ENCODE data around the gene TYMS.

The TYMS gene

GRCh38 chr18:649341-649740 lies 8.1 kb upstream of the TYMS start:
- DNase-seq, result no peak

GRCh38 chr18:650428-650858 lies 7.0 kb upstream of the TYMS start:
- DNase-seq, result no peak

- no peak for DNase-seq
Measured at GRCh38 chr18:652131-652530, 5.3 kb upstream of the TYMS start.

GRCh38 chr18:653512-653911 lies 3.9 kb upstream of the TYMS start:
- no peak for DNase-seq

- DNase-seq, result no peak
Measured at GRCh38 chr18:654601-655000, 2.9 kb upstream of the TYMS start.

- no peak for DNase-seq
Measured at GRCh38 chr18:655445-655844, 2.0 kb upstream of the TYMS start.

GRCh38 chr18:658001-658946 lies 821 bp downstream of the TYMS start:
- peak; percentile 69 for DNase-seq

GRCh38 chr18:658947-659533 lies 1.6 kb downstream of the TYMS start:
- DNase-seq, result no peak

GRCh38 chr18:659597-659996 lies 2.1 kb downstream of the TYMS start:
- no peak for DNase-seq

- DNase-seq, result no peak
Measured at GRCh38 chr18:662197-662596, 4.7 kb downstream of the TYMS start.

- DNase-seq, result no peak
Measured at GRCh38 chr18:666177-666576, 8.7 kb downstream of the TYMS start.

GRCh38 chr18:666628-667027 lies 9.2 kb downstream of the TYMS start:
- DNase-seq, result no peak

GRCh38 chr18:668260-668659 lies 10.8 kb downstream of the TYMS start:
- no peak for DNase-seq

- DNase-seq, result no peak
Measured at GRCh38 chr18:669077-669476, 11.6 kb downstream of the TYMS start.

- no peak for DNase-seq
Measured at GRCh38 chr18:670522-670921, 13.1 kb downstream of the TYMS start.

- no peak for DNase-seq
Measured at GRCh38 chr18:671405-671804, 14.0 kb downstream of the TYMS start.

- DNase-seq, result no peak
Measured at GRCh38 chr18:673317-673716, 15.9 kb downstream of the TYMS start.

GRCh38 chr18:673769-674168 lies 16.3 kb downstream of the TYMS start:
- DNase-seq, result no peak

GRCh38 chr18:675307-675706 lies 17.9 kb downstream of the TYMS start:
- no peak for DNase-seq

- no peak for DNase-seq
Measured at GRCh38 chr18:676069-676468, 18.6 kb downstream of the TYMS start.

GRCh38 chr18:676736-677135 lies 19.3 kb downstream of the TYMS start:
- no peak for DNase-seq

GRCh38 chr18:677145-677544 lies 19.7 kb downstream of the TYMS start:
- DNase-seq, result no peak

GRCh38 chr18:677951-678381 lies 20.5 kb downstream of the TYMS start:
- no peak for DNase-seq

GRCh38 chr18:678482-679182 lies 21.2 kb downstream of the TYMS start:
- no peak for DNase-seq
